Smooth muscle cell of bladder (primary cell): Measurements from ENCODE around the gene NTF3. TPM values are rescaled to one million over a fixed set of nuclear protein-coding genes. Genes with fewer than 3 reads are reported as not detected.

ENCODE experiments used
- total RNA-seq: library from RNA; depleted of rRNA; stranded (reverse); fragments of >200 nt; gene quantifications from 2 replicates; pipeline ENCODE4 v1.2.3, GENCODE V29; 2014

Gene NTF3
- 0.09 and 0.28 TPM in 2 replicates for total RNA-seq

DNA sequence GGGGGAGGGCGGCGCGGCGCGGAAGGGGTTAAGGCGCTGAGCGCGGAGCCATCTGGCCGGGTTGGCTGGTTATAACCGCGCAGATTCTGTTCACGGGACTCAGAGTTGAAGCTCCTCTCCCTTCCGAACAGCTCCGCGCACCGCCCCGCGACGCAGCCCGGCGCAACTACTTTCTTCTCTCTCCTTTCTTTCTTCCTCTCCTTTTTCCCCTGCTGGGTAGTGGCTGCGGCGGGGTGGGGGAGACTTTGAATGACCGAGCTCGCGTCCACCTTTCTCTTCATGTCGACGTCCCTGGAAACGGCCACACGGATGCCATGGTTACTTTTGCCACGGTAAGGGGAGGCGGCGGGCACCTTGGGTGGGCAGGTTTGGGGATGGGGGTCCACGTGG lies at the start of gene NTF3:
NTF3 (plus strand) TSS at position 98 of the 390 bp plus-strand sequence; CDS start at position 315, 217 bp downstream.

